GM12878 (cell line): ENCODE data around the gene CEP170B. TPM values are rescaled to one million over a fixed set of nuclear protein-coding genes. Genes with fewer than 3 reads are reported as not detected.

Experiments used
- ATAC-seq: fragments of 200-7000 bp; cut with Tn5 transposase; 3 replicates; pipeline ENCODE4 v1.9.1; 2020; ENCODE audit warnings: mild to moderate bottlenecking, moderate library complexity
- BruUV-seq: library from RNA; stranded (reverse); fragments of 400-500 nt; replicated peaks from 2 replicates; lab custom pipeline; 2021; lab: Mats Ljungman, UMichigan
- CTCF ChIA-PET: fragments of 300-600 bp; sonication (Branson Sonifier 250); formaldehyde crosslinking; extraction: SDS; loops from one replicate; lab custom pipeline; 2021; ENCODE audit warnings: inconsistent platforms; lab: Yijun Ruan, JAX
- POLR2A ChIA-PET: fragments of 350-600 bp; formaldehyde crosslinking; extraction: SDS; loops from one replicate; lab custom pipeline; 2021; ENCODE audit warnings: inconsistent platforms; lab: Charles Lee
- RAD21 ChIA-PET: fragments of 300-600 bp; sonication (Branson Sonifier 250); formaldehyde crosslinking; loops from one replicate; lab custom pipeline; 2023; ENCODE audit warnings: antibody characterized with exemption; ENCODE audit not compliant: unreplicated experiment; lab: Charles Lee
- SMC1A ChIA-PET: fragments of 300-600 bp; sonication (Branson Sonifier 250); formaldehyde crosslinking; loops from one replicate; lab custom pipeline; 2023; ENCODE audit not compliant: unreplicated experiment, uncharacterized antibody; lab: Charles Lee
- DNase-seq: peaks from one replicate; pipeline ENCODE4 v3.0.0-alpha.2; 2011; ENCODE audit warnings: low read depth, low spot score
- FAIRE-seq: peaks from 3 replicates; lab custom pipeline; 2011; peaks lifted over from hg19 to GRCh38; lab: Jason Lieb, UNC
- H2AFZ ChIP-seq: 2 replicates; pipeline ENCODE4 v1.6.0; 2011; ENCODE audit warnings: low read depth, low read length, control low read depth; ENCODE audit not compliant: control insufficient read depth
- H3K27ac ChIP-seq: 2 replicates; pipeline ENCODE4 v1.5.1; 2011; ENCODE audit warnings: control low read depth; ENCODE audit not compliant: control insufficient read depth, insufficient read depth
- H3K27me3 ChIP-seq, 2 experiments: replicated peaks in 1 of 2; 2 replicates each; pipeline versions ENCODE4 v1.6.0 to v1.6.1; 2011; ENCODE audit warnings: low read length in 1 of 2; ENCODE audit not compliant: control insufficient read depth in 2 of 2, insufficient read depth in 2 of 2
- H3K36me3 ChIP-seq, 2 experiments: 2 replicates each; pipeline ENCODE4 v1.5.1; 2011; ENCODE audit warnings: low read length in 1 of 2; ENCODE audit not compliant: control insufficient read depth in 2 of 2, insufficient read depth in 2 of 2
- H3K4me1 ChIP-seq: 2 replicates; pipeline ENCODE4 v1.6.1; 2011; ENCODE audit warnings: mild to moderate bottlenecking, low read length, moderate library complexity, mixed read lengths; ENCODE audit not compliant: control insufficient read depth, insufficient read depth
- H3K4me2 ChIP-seq: 2 replicates; pipeline ENCODE4 v1.6.0; 2011; ENCODE audit warnings: control low read depth; ENCODE audit not compliant: control insufficient read depth, insufficient read depth
- H3K4me3 ChIP-seq: fragments of 200-600 bp; sonication (generic); 2 replicates; pipeline ENCODE4 v1.5.1; 2016
- H3K79me2 ChIP-seq: 2 replicates; pipeline ENCODE4 v1.6.0; 2011; ENCODE audit warnings: low read length; ENCODE audit not compliant: control insufficient read depth, insufficient read depth
- H3K9ac ChIP-seq: 2 replicates; pipeline ENCODE4 v1.8.0; 2011; ENCODE audit warnings: low read length, control low read depth, mixed read lengths; ENCODE audit not compliant: control insufficient read depth, insufficient read depth
- H3K9me3 ChIP-seq: replicated peaks from 3 replicates; pipeline ENCODE4 v1.5.1; 2011; ENCODE audit warnings: mild to moderate bottlenecking, low read length; ENCODE audit not compliant: control insufficient read depth, insufficient read depth
- H4K20me1 ChIP-seq: 2 replicates; pipeline ENCODE4 v1.6.0; 2011; ENCODE audit not compliant: control insufficient read depth, insufficient read depth
- CBX5 ChIP-seq: sonication (generic); IDR thresholded peaks from 2 replicates; pipeline ENCODE4 v1.6.1; 2016; ENCODE audit warnings: low read depth, moderate library complexity, mild to moderate bottlenecking, inconsistent platforms
- ESRRA ChIP-seq: IDR thresholded peaks from 2 replicates; pipeline ENCODE4 v1.6.1; 2012; ENCODE audit warnings: mild to moderate bottlenecking, low read length, improper control_type of control experiment
- FOS ChIP-seq: IDR thresholded peaks from 3 replicates; pipeline ENCODE4 v1.6.1; 2011; ENCODE audit warnings: borderline replicate concordance; ENCODE audit not compliant: insufficient read length; ENCODE audit errors: extremely low read depth
- IKZF2 ChIP-seq, 2 experiments: fragments of 450-650 bp; IDR thresholded peaks; 2 replicates each; pipeline ENCODE4 v1.6.1; 2017; ENCODE audit warnings: mild to moderate bottlenecking in 2 of 2, moderate library complexity in 2 of 2
- MXI1 ChIP-seq: fragments of 150-350 bp; IDR thresholded peaks from 2 replicates; pipeline ENCODE4 v1.6.1; 2011; ENCODE audit warnings: low read depth, mild to moderate bottlenecking, inconsistent platforms, low read length, improper control_type of control experiment
- MYC ChIP-seq: IDR thresholded peaks from 2 replicates; pipeline ENCODE4 v1.6.1; 2011; ENCODE audit warnings: mild to moderate bottlenecking, low read length, moderate library complexity, inconsistent platforms; ENCODE audit not compliant: insufficient read depth, insufficient replicate concordance, insufficient read length, severe bottlenecking
- RCOR1 ChIP-seq: conservative IDR thresholded peaks from 2 replicates; pipeline ENCODE4 v1.6.1; 2012; ENCODE audit warnings: low read depth, low read length, improper control_type of control experiment
- TCF12 ChIP-seq: IDR thresholded peaks from 2 replicates; pipeline ENCODE4 v1.6.1; 2011; ENCODE audit warnings: low read depth, mild to moderate bottlenecking, low read length
- WGBS: methylation state at CpG from one replicate; pipeline ENCODE4 v1.1.6; 2016; ENCODE audit warnings: low lambda C conversion rate; ENCODE audit not compliant: insufficient replicate concordance, insufficient coverage; ENCODE audit errors: missing lambda C conversion rate; 5-methylcytosine and 5-hydroxymethylcytosine counted together
- in situ Hi-C: fragments of 300-500 bp; cut with MboI; formaldehyde crosslinking; loops from 9 replicates; pipeline ENCODE4 v1.14.3; 2018; ENCODE audit warnings: mixed read lengths
- intact Hi-C: fragments of 100-400 bp; cut with micrococcal nuclease; formaldehyde crosslinking; loops from one replicate; pipeline ENCODE4 v1.14.2; 2022; ENCODE audit not compliant: unreplicated experiment
- polyA plus RNA-seq, 11 experiments: library from polyadenylated mRNA; depleted of rRNA in 4 of 11; unstranded in 6 of 11; stranded (reverse) in 5 of 11; fragments of >200 nt; fragmentation: Nextera tagmentation in 4 of 11; fragmentation: Illumina TruSeq in 1 of 11; extraction: Ambion mirVana in 4 of 11; extraction: Trizol in 1 of 11; gene quantifications; 1 replicate in 1 of 11; 2 replicates in 10 of 11; pipeline versions ENCODE4 v1.2.1 to v1.2.3, GENCODE V29; 2011 to 2016; ENCODE audit warnings: inconsistent platforms in 2 of 11, missing spikeins in 2 of 11, low read depth in 1 of 11
- total RNA-seq, 4 experiments: library from RNA; depleted of rRNA in 3 of 4; stranded (reverse); fragments of >200 nt in 3 of 4; fragmentation: Illumina TruSeq in 1 of 4; extraction: Trizol in 1 of 4; gene quantifications; 2 replicates each; pipeline versions ENCODE4 v1.2.1 to v1.2.3, GENCODE V29; 2013 to 2021
- TF ChIP-seq, protein P1 (sequence below): fragments of 450-650 bp; IDR thresholded peaks from 2 replicates; pipeline ENCODE4 v1.6.1; 2016; ENCODE audit warnings: mild to moderate bottlenecking
- TF ChIP-seq, protein P2 (sequence below): fragments of 450-650 bp; IDR thresholded peaks from 2 replicates; pipeline ENCODE4 v1.6.1; 2017; ENCODE audit warnings: mild to moderate bottlenecking, moderate library complexity

CEP170B gene
- total and polyA plus RNA-seq, 10 of the 15 experiments (the other 5 are each of a cell fraction or from before 2014, with no cell fraction given), result 0.01 to 0.44 (median 0.05) TPM; not detected in 4

DNA sequence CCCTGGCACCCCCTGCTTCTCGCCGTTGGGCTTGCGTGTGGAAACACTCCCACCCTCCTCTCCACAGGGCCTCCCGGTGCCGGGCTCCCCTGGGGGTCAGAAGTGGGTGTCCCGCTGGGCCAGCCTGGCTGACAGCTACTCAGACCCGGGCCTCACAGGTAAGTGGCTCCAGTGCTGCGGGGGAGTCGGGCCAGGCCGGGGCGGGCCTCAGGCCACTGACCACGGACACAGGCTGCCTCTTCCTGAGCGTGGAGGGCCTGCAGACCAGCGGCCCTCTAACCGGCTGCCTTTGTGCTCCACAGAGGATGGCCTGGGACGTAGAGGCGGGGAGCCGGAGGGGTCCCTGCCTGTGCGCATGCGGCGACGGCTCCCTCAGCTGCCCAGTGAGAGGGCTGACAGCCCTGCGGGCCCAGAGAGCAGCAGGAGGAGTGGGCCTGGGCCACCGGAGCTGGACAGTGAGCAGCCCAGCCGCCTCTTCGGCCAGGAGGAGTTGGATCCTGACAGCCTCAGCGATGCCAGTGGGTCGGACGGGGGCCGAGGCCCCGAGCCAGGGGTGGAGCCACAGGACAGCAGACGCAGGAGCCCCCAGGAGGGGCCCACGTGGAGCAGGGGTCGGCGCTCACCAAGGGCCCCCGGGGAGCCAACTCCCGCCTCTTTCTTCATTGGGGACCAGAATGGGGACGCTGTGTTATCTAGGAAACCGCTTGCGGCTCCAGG is 21.1 kb downstream of the CEP170B start:
- DNase-seq (no peak), ATAC-seq (no peak), FAIRE-seq (no peak)
- Histone ChIP-seq H3K9ac (no peak overlapping the region), H3K4me2 (no peak overlapping the region), H3K4me3 (no peak overlapping the region), H3K79me2 (no peaks in the 10 kb centered on the region), H3K27me3 (no peaks in the 10 kb centered on the region), H3K27ac (no peak overlapping the region), H4K20me1 (no peaks in the 10 kb centered on the region), H2AFZ (no peak overlapping the region), H3K9me3 (no peaks in the 10 kb centered on the region), H3K36me3 (no peaks in the 10 kb centered on the region), H3K4me1 (no peaks in the 10 kb centered on the region)
- POLR2A ChIA-PET, result no interaction called here
- intact Hi-C loops (no loop called here), in situ Hi-C loops (no loop called here)
- BruUV-seq, result no TSS peak
- 55% methylated on average over 31 of the region's 40 CpGs for WGBS
- SMC1A ChIA-PET, result no interaction called here
- RAD21 ChIA-PET, result no interaction called here
- CTCF ChIA-PET, result no interaction called here
- no peak for TF ChIP-seq RCOR1
- no peak for TF ChIP-seq MYC
- TF ChIP-seq FOS, result no peak
- no peak for TF ChIP-seq CBX5

DNA sequence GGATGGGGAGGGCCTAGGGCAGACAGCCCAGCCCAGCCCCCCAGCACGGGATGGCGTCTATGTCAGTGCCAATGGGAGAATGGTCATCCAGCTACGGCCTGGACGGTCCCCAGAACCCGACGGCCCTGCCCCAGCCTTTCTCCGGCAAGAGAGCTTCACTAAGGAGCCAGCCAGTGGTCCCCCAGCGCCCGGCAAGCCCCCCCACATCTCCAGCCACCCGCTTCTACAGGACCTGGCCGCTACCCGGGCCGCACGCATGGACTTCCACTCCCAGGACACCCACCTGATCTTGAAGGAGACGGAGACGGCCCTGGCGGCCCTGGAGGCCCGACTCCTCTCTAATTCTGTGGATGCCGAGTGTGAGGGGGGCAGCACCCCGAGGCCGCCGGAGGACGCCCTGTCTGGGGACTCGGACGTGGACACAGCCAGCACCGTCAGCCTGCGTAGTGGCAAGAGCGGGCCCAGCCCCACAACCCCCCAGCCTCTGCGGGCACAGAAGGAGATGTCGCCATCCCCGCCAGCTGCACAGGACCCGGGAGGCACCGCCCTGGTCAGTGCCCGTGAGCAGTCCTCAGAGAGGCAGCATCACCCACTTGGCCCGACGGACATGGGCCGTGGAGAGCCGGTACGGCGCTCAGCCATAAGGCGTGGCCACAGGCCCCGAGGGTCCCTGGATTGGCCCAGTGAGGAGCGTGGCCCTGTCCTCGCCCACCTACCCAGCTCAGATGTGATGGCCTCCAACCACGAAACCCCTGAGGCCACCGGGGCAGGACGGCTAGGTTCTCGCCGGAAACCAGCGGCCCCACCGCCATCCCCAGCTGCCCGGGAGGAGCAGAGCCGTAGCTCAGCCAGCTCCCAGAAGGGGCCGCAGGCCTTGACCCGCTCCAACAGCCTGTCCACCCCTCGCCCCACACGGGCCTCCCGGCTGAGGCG is 21.9 kb downstream of the CEP170B start:
- in situ Hi-C loops (no loop called here), intact Hi-C loops (no loop called here)
- WGBS, result 70% methylated on average over 50 of the region's 59 CpGs
- Histone ChIP-seq H3K36me3 (no peaks in the 10 kb centered on the region), H2AFZ (no peak overlapping the region), H3K27ac (no peak overlapping the region), H3K4me3 (no peak overlapping the region), H3K4me1 (no peaks in the 10 kb centered on the region), H3K79me2 (no peaks in the 10 kb centered on the region), H4K20me1 (no peaks in the 10 kb centered on the region), H3K9me3 (no peaks in the 10 kb centered on the region), H3K4me2 (no peak overlapping the region), H3K27me3 (no peaks in the 10 kb centered on the region), H3K9ac (no peak overlapping the region)
- POLR2A ChIA-PET, result no interaction called here
- CTCF ChIA-PET, result no interaction called here
- FAIRE-seq (no peak), ATAC-seq (no peak), DNase-seq (no peak)
- BruUV-seq, result no TSS peak
- SMC1A ChIA-PET, result no interaction called here
- RAD21 ChIA-PET, result no interaction called here
- TF ChIP-seq, protein P1, sequence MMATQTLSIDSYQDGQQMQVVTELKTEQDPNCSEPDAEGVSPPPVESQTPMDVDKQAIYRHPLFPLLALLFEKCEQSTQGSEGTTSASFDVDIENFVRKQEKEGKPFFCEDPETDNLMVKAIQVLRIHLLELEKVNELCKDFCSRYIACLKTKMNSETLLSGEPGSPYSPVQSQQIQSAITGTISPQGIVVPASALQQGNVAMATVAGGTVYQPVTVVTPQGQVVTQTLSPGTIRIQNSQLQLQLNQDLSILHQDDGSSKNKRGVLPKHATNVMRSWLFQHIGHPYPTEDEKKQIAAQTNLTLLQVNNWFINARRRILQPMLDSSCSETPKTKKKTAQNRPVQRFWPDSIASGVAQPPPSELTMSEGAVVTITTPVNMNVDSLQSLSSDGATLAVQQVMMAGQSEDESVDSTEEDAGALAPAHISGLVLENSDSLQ, result no peak
- TF ChIP-seq MXI1 (no peak), TCF12 (no peak), IKZF2 (IDR thresholded peaks at IDR 0.05) (no peak), ESRRA (no peak)
- TF ChIP-seq, protein P2, sequence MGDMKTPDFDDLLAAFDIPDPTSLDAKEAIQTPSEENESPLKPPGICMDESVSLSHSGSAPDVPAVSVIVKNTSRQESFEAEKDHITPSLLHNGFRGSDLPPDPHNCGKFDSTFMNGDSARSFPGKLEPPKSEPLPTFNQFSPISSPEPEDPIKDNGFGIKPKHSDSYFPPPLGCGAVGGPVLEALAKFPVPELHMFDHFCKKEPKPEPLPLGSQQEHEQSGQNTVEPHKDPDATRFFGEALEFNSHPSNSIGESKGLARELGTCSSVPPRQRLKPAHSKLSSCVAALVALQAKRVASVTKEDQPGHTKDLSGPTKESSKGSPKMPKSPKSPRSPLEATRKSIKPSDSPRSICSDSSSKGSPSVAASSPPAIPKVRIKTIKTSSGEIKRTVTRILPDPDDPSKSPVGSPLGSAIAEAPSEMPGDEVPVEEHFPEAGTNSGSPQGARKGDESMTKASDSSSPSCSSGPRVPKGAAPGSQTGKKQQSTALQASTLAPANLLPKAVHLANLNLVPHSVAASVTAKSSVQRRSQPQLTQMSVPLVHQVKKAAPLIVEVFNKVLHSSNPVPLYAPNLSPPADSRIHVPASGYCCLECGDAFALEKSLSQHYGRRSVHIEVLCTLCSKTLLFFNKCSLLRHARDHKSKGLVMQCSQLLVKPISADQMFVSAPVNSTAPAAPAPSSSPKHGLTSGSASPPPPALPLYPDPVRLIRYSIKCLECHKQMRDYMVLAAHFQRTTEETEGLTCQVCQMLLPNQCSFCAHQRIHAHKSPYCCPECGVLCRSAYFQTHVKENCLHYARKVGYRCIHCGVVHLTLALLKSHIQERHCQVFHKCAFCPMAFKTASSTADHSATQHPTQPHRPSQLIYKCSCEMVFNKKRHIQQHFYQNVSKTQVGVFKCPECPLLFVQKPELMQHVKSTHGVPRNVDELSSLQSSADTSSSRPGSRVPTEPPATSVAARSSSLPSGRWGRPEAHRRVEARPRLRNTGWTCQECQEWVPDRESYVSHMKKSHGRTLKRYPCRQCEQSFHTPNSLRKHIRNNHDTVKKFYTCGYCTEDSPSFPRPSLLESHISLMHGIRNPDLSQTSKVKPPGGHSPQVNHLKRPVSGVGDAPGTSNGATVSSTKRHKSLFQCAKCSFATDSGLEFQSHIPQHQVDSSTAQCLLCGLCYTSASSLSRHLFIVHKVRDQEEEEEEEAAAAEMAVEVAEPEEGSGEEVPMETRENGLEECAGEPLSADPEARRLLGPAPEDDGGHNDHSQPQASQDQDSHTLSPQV, result no peak
